Gastrocnemius medialis (tissue), 4 donors: ENCODE data around the gene CFAP97D1.

Experiments
- CTCF ChIP-seq, 5 experiments: fragments of 450-650 bp in 3 of 5; fragments of 200-600 bp in 2 of 5; sonication (generic) in 2 of 5; IDR thresholded peaks in 4 of 5; conservative IDR thresholded peaks in 1 of 5; 1 replicate in 4 of 5; 2 replicates in 1 of 5; pipeline ENCODE4 v1.5.1; 2016 to 2019; ENCODE audit warnings: antibody characterized with exemption in 5 of 5, mild to moderate bottlenecking in 3 of 5, moderate library complexity in 3 of 5
- POLR2A ChIP-seq, 2 donors: fragments of 450-650 bp; IDR thresholded peaks; one replicate each; pipeline ENCODE4 v1.6.1; 2017; ENCODE audit warnings: antibody characterized with exemption in 2 of 2, mild to moderate bottlenecking in 2 of 2, moderate library complexity in 2 of 2

- no peak for TF ChIP-seq CTCF (IDR thresholded peaks at IDR 0.05 in 4 of 5, conservative IDR thresholded peaks at IDR 0.05 in 1 of 5)
- TF ChIP-seq POLR2A (IDR thresholded peaks at IDR 0.05), result no peak
Observed at GRCh38 chr17:43768943-43769342, 11.3 kb upstream of the CFAP97D1 start.
